ENCODE data around the gene S100B.

Gene S100B

GRCh38 chr21:46626536-46626935 lies 21.7 kb upstream of the S100B start:
- no peak for TF ChIP-seq CTCF (IDR thresholded peaks at IDR 0.05; ENCODE audit: unreplicated experiment in 3 of 3)
- H3K4me1 Mint-ChIP-seq, result peaks cover 7% of the 10 kb centered on the region
- H3K36me3 Mint-ChIP-seq (ENCODE audit: low read depth), result no peaks in the 10 kb centered on the region
- peaks cover 9% of the 10 kb centered on the region for H3K27me3 Mint-ChIP-seq (ENCODE audit: low read depth)
- H3K9me3 Mint-ChIP-seq, result peaks cover 19% of the 10 kb centered on the region
- H3K4me3 Mint-ChIP-seq, result no peak overlapping the region
- H3K27ac Mint-ChIP-seq, result no peak overlapping the region

GRCh38 chr21:46625759-46626158 lies 20.9 kb upstream of the S100B start:
- Mint-ChIP-seq H3K36me3 (ENCODE audit: low read depth) (no peaks in the 10 kb centered on the region), H3K27me3 (ENCODE audit: low read depth) (peaks cover 9% of the 10 kb centered on the region), H3K9me3 (peaks cover 18% of the 10 kb centered on the region), H3K4me3 (no peak overlapping the region), H3K4me1 (peaks cover 7% of the 10 kb centered on the region), H3K27ac (no peak overlapping the region)
- no peak for TF ChIP-seq CTCF (IDR thresholded peaks at IDR 0.05; ENCODE audit: unreplicated experiment in 3 of 3)

- Mint-ChIP-seq H3K4me1 (peaks cover 7% of the 10 kb centered on the region), H3K27ac (no peak overlapping the region), H3K27me3 (ENCODE audit: low read depth) (peaks cover 9% of the 10 kb centered on the region), H3K4me3 (no peak overlapping the region), H3K36me3 (ENCODE audit: low read depth) (no peaks in the 10 kb centered on the region), H3K9me3 (peaks cover 15% of the 10 kb centered on the region)
- no peak for TF ChIP-seq CTCF (IDR thresholded peaks at IDR 0.05; ENCODE audit: unreplicated experiment in 3 of 3)
Observed at GRCh38 chr21:46624050-46624449, 19.2 kb upstream of the S100B start.

GRCh38 chr21:46622226-46622625 lies 17.3 kb upstream of the S100B start:
- no peak for TF ChIP-seq CTCF (IDR thresholded peaks at IDR 0.05; ENCODE audit: unreplicated experiment in 3 of 3)
- Mint-ChIP-seq H3K4me3 (no peak overlapping the region), H3K4me1 (peaks cover 7% of the 10 kb centered on the region), H3K27ac (peak overlapping the region; percentile 74 to 92 (median 84)), H3K9me3 (peaks cover 15% of the 10 kb centered on the region), H3K36me3 (ENCODE audit: low read depth) (no peaks in the 10 kb centered on the region), H3K27me3 (ENCODE audit: low read depth) (peaks cover 6% of the 10 kb centered on the region)

GRCh38 chr21:46621457-46622182 lies 16.7 kb upstream of the S100B start:
- H3K9me3 Mint-ChIP-seq, result peaks cover 12% of the 10 kb centered on the region
- peaks cover 6% of the 10 kb centered on the region for H3K27me3 Mint-ChIP-seq (ENCODE audit: low read depth)
- no peak for TF ChIP-seq CTCF (IDR thresholded peaks at IDR 0.05; ENCODE audit: unreplicated experiment in 3 of 3)
- H3K27ac Mint-ChIP-seq, result peak overlapping the region; percentile 74 to 92 (median 84)
- H3K36me3 Mint-ChIP-seq (ENCODE audit: low read depth), result no peaks in the 10 kb centered on the region
- H3K4me1 Mint-ChIP-seq, result peaks cover 7% of the 10 kb centered on the region
- no peak overlapping the region for H3K4me3 Mint-ChIP-seq

GRCh38 chr21:46620846-46621245 lies 16.0 kb upstream of the S100B start:
- H3K9me3 Mint-ChIP-seq, result peaks cover 11% of the 10 kb centered on the region
- H3K4me3 Mint-ChIP-seq, result no peak overlapping the region
- H3K36me3 Mint-ChIP-seq (ENCODE audit: low read depth), result no peaks in the 10 kb centered on the region
- no peak for TF ChIP-seq CTCF (IDR thresholded peaks at IDR 0.05; ENCODE audit: unreplicated experiment in 3 of 3)
- H3K4me1 Mint-ChIP-seq, result peaks cover 7% of the 10 kb centered on the region
- peak overlapping the region in 1 of 3 experiments; percentile 50 for H3K27ac Mint-ChIP-seq
- H3K27me3 Mint-ChIP-seq (ENCODE audit: low read depth), result no peaks in the 10 kb centered on the region
